ENCODE measurements around the gene FIGN.

DNA sequence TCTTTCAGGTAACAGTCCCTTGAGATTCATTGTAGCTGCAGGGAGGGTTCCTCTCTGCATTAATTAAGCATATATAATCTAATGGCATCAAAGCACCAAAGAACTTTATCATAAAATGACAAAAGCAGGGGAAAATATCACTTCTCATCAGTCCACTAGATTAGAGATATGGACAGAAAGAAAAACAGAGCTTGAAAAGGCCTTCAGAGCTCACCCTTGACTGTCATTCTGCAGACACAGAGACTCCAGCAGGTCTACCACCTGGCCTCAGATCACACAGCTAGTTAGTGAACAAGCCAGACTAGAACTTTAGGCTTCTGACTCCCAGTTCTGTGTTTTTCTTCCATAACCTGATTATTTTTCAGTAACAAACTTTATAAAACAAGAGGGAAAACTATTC lies 88.5 kb downstream of the FIGN start:
- TF ChIP-seq, protein P1, sequence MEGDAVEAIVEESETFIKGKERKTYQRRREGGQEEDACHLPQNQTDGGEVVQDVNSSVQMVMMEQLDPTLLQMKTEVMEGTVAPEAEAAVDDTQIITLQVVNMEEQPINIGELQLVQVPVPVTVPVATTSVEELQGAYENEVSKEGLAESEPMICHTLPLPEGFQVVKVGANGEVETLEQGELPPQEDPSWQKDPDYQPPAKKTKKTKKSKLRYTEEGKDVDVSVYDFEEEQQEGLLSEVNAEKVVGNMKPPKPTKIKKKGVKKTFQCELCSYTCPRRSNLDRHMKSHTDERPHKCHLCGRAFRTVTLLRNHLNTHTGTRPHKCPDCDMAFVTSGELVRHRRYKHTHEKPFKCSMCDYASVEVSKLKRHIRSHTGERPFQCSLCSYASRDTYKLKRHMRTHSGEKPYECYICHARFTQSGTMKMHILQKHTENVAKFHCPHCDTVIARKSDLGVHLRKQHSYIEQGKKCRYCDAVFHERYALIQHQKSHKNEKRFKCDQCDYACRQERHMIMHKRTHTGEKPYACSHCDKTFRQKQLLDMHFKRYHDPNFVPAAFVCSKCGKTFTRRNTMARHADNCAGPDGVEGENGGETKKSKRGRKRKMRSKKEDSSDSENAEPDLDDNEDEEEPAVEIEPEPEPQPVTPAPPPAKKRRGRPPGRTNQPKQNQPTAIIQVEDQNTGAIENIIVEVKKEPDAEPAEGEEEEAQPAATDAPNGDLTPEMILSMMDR (CRISPR knock-in tag; IDR thresholded peaks at IDR 0.05), result no peak
- TF ChIP-seq EZH2 (conservative IDR thresholded peaks at IDR 0.05; ENCODE audit: low read depth, low read length) (no peak), HNRNPUL1 (IDR thresholded peaks at IDR 0.05; ENCODE audit: low read depth, low read length) (no peak)

Data from HepG2 (cell line).